Transverse colon (tissue), 4 donors: ENCODE measurements around the gene PTPRQ.
"Not testable (repeated sequence)": the region's sequence is repeated elsewhere in the genome, so short reads cannot be mapped to it uniquely, and the experiment has no call there.

Source experiments
- CTCF ChIP-seq, 5 experiments: fragments of 200-600 bp in 3 of 5; fragments of 450-650 bp in 2 of 5; sonication (generic) in 3 of 5; IDR thresholded peaks; 1 replicate in 2 of 5; 2 replicates in 3 of 5; pipeline ENCODE4 v1.5.1; 2016 to 2017; ENCODE audit warnings: antibody characterized with exemption in 5 of 5, inconsistent platforms in 3 of 5, mild to moderate bottlenecking in 2 of 5, moderate library complexity in 1 of 5
- EP300 ChIP-seq: sonication (generic); formaldehyde crosslinking; IDR thresholded peaks from one replicate; pipeline ENCODE4 v1.6.1; 2017; ENCODE audit warnings: antibody characterized with exemption, low read depth
- POLR2A ChIP-seq: fragments of 450-650 bp; IDR thresholded peaks from one replicate; pipeline ENCODE4 v1.6.1; 2016; ENCODE audit warnings: antibody characterized with exemption, mild to moderate bottlenecking, moderate library complexity
- POLR2AphosphoS5 ChIP-seq, 3 donors: sonication (generic); formaldehyde crosslinking; IDR thresholded peaks; one replicate each; pipeline ENCODE4 v1.6.1; 2016; ENCODE audit warnings: antibody characterized with exemption in 3 of 3

- TF ChIP-seq CTCF (IDR thresholded peaks at IDR 0.05); POLR2AphosphoS5 (IDR thresholded peaks at IDR 0.05); POLR2A; EP300: not testable (repeated sequence)
Measured at GRCh38 chr12:80477521-80478145, 33.6 kb downstream of the PTPRQ start.
